Body of pancreas (tissue), 4 donors: Measurements from ENCODE around the gene ARHGAP26. TPM values are rescaled to one million over a fixed set of nuclear protein-coding genes. Genes with fewer than 3 reads are reported as not detected.

Experiments
- ATAC-seq: fragments of 150-250 bp; one replicate; pipeline ENCODE4 v1.9.1; 2016
- DNase-seq, 4 donors: peaks; one replicate each; pipeline ENCODE4 v3.0.0-alpha.2; 2019
- H3K27ac ChIP-seq, 4 donors: fragments of 200-600 bp; sonication (generic); 1 replicate in 3 of 4; 2 replicates in 1 of 4; pipeline versions ENCODE4 v1.5.1 to v1.6.1; 2016 to 2019; ENCODE audit warnings: mild to moderate bottlenecking in 1 of 4, mixed read lengths in 1 of 4, moderate library complexity in 1 of 4
- H3K27me3 ChIP-seq, 2 donors: fragments of 200-600 bp; sonication (generic); one replicate each; pipeline ENCODE4 v1.6.0; 2016; ENCODE audit warnings: mild to moderate bottlenecking in 1 of 2
- H3K36me3 ChIP-seq, 2 donors: fragments of 200-600 bp; sonication (generic); replicated peaks in 1 of 2; 2 replicates each; pipeline ENCODE4 v1.5.1; 2016; ENCODE audit warnings: low read depth in 2 of 2; ENCODE audit not compliant: insufficient read depth in 1 of 2
- H3K4me1 ChIP-seq: fragments of 200-600 bp; sonication (generic); one replicate; pipeline ENCODE4 v1.6.0; 2016
- H3K4me3 ChIP-seq, 2 donors: fragments of 200-600 bp; sonication (generic); 1 replicate in 1 of 2; 2 replicates in 1 of 2; pipeline ENCODE4 v1.5.1; 2016 to 2019
- H3K9me3 ChIP-seq, 3 donors: fragments of 200-600 bp; sonication (generic); 1 replicate in 2 of 3; 2 replicates in 1 of 3; pipeline ENCODE4 v1.5.1; 2016
- CTCF ChIP-seq, 7 experiments: fragments of 450-650 bp in 4 of 7; fragments of 200-600 bp in 3 of 7; sonication (generic) in 3 of 7; IDR thresholded peaks; one replicate each; pipeline ENCODE4 v1.5.1; 2016 to 2019; ENCODE audit warnings: antibody characterized with exemption in 7 of 7
- POLR2A ChIP-seq, 3 donors: fragments of 450-650 bp; IDR thresholded peaks; one replicate each; pipeline ENCODE4 v1.6.1; 2016; ENCODE audit warnings: antibody characterized with exemption in 3 of 3, mild to moderate bottlenecking in 2 of 3
- WGBS, 2 donors: methylation state at CpG; one replicate each; pipeline ENCODE4 v1.1.5; 2017; 5-methylcytosine and 5-hydroxymethylcytosine counted together
- intact Hi-C: fragments of 100-400 bp; cut with DNase I; formaldehyde crosslinking; loops from one replicate; pipeline ENCODE4 v1.15.1; 2023
- total RNA-seq, 2 donors: library from RNA; depleted of rRNA; stranded (reverse); fragments of >200 nt; gene quantifications; one replicate each; pipeline ENCODE4 v1.1.0, GENCODE V29; 2016

The ARHGAP26 gene
- total RNA-seq, 2 donors from 2014 or later, result 12.5 to 14.2 TPM

GRCh38 chr5:143205386-143205785 is 435.2 kb downstream of the ARHGAP26 start:
- Histone ChIP-seq H3K27me3 (no peaks in the 10 kb centered on the region), H3K9me3 (no peaks in the 10 kb centered on the region), H3K27ac (no peak overlapping the region), H3K36me3 (no peaks in the 10 kb centered on the region), H3K4me3 (no peak overlapping the region), H3K4me1 (no peaks in the 10 kb centered on the region)
- ATAC-seq (no peak), DNase-seq (no peak)
- 95 to 96% methylated on average over 3 of the region's 3 CpGs for WGBS, 2 donors
- intact Hi-C loops, result no loop called here
- no peak for TF ChIP-seq POLR2A (IDR thresholded peaks at IDR 0.05)
- TF ChIP-seq CTCF (IDR thresholded peaks at IDR 0.05), result no peak

GRCh38 chr5:143205883-143206195 is 435.7 kb downstream of the ARHGAP26 start:
- intact Hi-C loops, result no loop called here
- Histone ChIP-seq H3K4me3 (no peak overlapping the region), H3K36me3 (no peaks in the 10 kb centered on the region), H3K4me1 (no peaks in the 10 kb centered on the region), H3K9me3 (no peaks in the 10 kb centered on the region), H3K27ac (no peak overlapping the region), H3K27me3 (no peaks in the 10 kb centered on the region)
- TF ChIP-seq POLR2A (IDR thresholded peaks at IDR 0.05) (no peak), CTCF (IDR thresholded peaks at IDR 0.05) (no peak)
- DNase-seq (no peak), ATAC-seq (no peak)
- WGBS, 2 donors, result 95 to 96% methylated on average over 3 of the region's 3 CpGs

GRCh38 chr5:143206196-143207053 is 436.2 kb downstream of the ARHGAP26 start:
- Histone ChIP-seq H3K36me3 (no peaks in the 10 kb centered on the region), H3K9me3 (no peaks in the 10 kb centered on the region), H3K4me1 (no peaks in the 10 kb centered on the region), H3K27me3 (no peaks in the 10 kb centered on the region), H3K4me3 (no peak overlapping the region), H3K27ac (no peak overlapping the region)
- DNase-seq, result no peak
- no peak for ATAC-seq
- WGBS, 2 donors, result 80 to 81% methylated on average over 19 of the region's 19 CpGs
- TF ChIP-seq CTCF (IDR thresholded peaks at IDR 0.05) (no peak), POLR2A (IDR thresholded peaks at IDR 0.05) (no peak)
- intact Hi-C loops, result no loop called here

- 94 to 98% methylated on average over 13 of the region's 13 CpGs for WGBS, 2 donors
- ATAC-seq, result no peak
- H3K4me3 ChIP-seq, result no peak overlapping the region
- intact Hi-C loops, result no loop called here
- H3K27me3 ChIP-seq, result no peaks in the 10 kb centered on the region
- H3K27ac ChIP-seq, result no peak overlapping the region
- no peaks in the 10 kb centered on the region for H3K4me1 ChIP-seq
- TF ChIP-seq CTCF (IDR thresholded peaks at IDR 0.05), result no peak
- TF ChIP-seq POLR2A (IDR thresholded peaks at IDR 0.05), result no peak
- no peaks in the 10 kb centered on the region for H3K9me3 ChIP-seq
- no peak for DNase-seq
- H3K36me3 ChIP-seq, result no peaks in the 10 kb centered on the region
Measured at GRCh38 chr5:143207058-143207457, 436.9 kb downstream of the ARHGAP26 start.
